K562 (cell line): Measurements from ENCODE around the gene CS. TPM values are rescaled to one million over a fixed set of nuclear protein-coding genes. Genes with fewer than 3 reads are reported as not detected.

Experiments used
- ATAC-seq: fragments of 200-7000 bp; cut with Tn5 transposase; 3 replicates; pipeline ENCODE4 v1.9.1; 2020; ENCODE audit warnings: moderate library complexity
- BruUV-seq: library from RNA; stranded (reverse); fragments of 400-500 nt; replicated peaks from 2 replicates; lab custom pipeline; 2021; lab: Mats Ljungman, UMichigan
- CTCF ChIA-PET: fragments of 300-600 bp; formaldehyde crosslinking; extraction: SDS; loops from one replicate; lab custom pipeline; 2021; ENCODE audit warnings: low intra/inter-chr PET ratio; lab: Yijun Ruan, JAX
- POLR2A ChIA-PET: fragments of 300-600, 350-650 bp; sonication (Branson Sonifier 250); formaldehyde crosslinking; extraction: SDS; loops from one replicate; lab custom pipeline; 2021; ENCODE audit warnings: antibody characterized with exemption, inconsistent platforms; lab: Yijun Ruan, JAX
- DNase-seq, 4 experiments: peaks; one replicate each; pipeline versions ENCODE4 v3.0.0 to v3.0.0-alpha.2; 2011 to 2018; ENCODE audit warnings: low spot score in 3 of 4, mixed read lengths in 3 of 4; ENCODE audit errors: extremely low read depth in 1 of 4
- FAIRE-seq: peaks from 2 replicates; lab custom pipeline; 2011; peaks lifted over from hg19 to GRCh38; lab: Jason Lieb, UNC
- H2AFZ ChIP-seq: 2 replicates; pipeline ENCODE4 v1.6.0; 2011; ENCODE audit warnings: low read depth, low read length, control low read depth, inconsistent platforms
- H3K27ac ChIP-seq: fragments of 200-600 bp; 3 replicates; pipeline ENCODE4 v1.8.0; 2011; ENCODE audit warnings: low read depth, mild to moderate bottlenecking, control low read depth, inconsistent platforms, low read length, moderate library complexity, mixed read lengths; ENCODE audit errors: extremely low read depth
- H3K27me3 ChIP-seq, 2 experiments: fragments of 300-600 bp in 1 of 2; 2 replicates in 1 of 2; 3 replicates in 1 of 2; pipeline versions ENCODE4 v1.6.0 to v1.8.0; 2011; ENCODE audit warnings: inconsistent platforms in 2 of 2, low read length in 2 of 2, mild to moderate bottlenecking in 1 of 2, mixed read lengths in 1 of 2, moderate library complexity in 1 of 2; ENCODE audit not compliant: control insufficient read depth in 2 of 2, insufficient read depth in 2 of 2
- H3K36me3 ChIP-seq: fragments of 300-600 bp; 3 replicates; pipeline ENCODE4 v1.8.0; 2011; ENCODE audit warnings: mild to moderate bottlenecking, low read length, inconsistent platforms; ENCODE audit not compliant: control insufficient read depth, insufficient read depth
- H3K4me1 ChIP-seq, 2 experiments: fragments of 200-600 bp in 1 of 2; replicated peaks in 1 of 2; 2 replicates in 1 of 2; 3 replicates in 1 of 2; pipeline versions ENCODE4 v1.5.1 to v1.8.0; 2011; ENCODE audit warnings: inconsistent platforms in 2 of 2, low read length in 2 of 2, mild to moderate bottlenecking in 1 of 2, mixed read lengths in 1 of 2, moderate library complexity in 1 of 2; ENCODE audit not compliant: control insufficient read depth in 2 of 2, insufficient read depth in 2 of 2
- H3K4me2 ChIP-seq: 2 replicates; pipeline ENCODE4 v1.6.1; 2011; ENCODE audit warnings: low read length, control low read depth, inconsistent platforms, mixed read lengths; ENCODE audit not compliant: insufficient read depth
- H3K4me3 ChIP-seq: fragments of 200-600 bp; sonication (generic), shearing (Covaris generic); 2 replicates; pipeline ENCODE4 v1.5.1; 2016; ENCODE audit warnings: control low read depth, inconsistent platforms
- H3K79me2 ChIP-seq: fragments of 200-600 bp; 3 replicates; pipeline ENCODE4 v1.8.0; 2011; ENCODE audit warnings: low read length, inconsistent platforms; ENCODE audit not compliant: control insufficient read depth, insufficient read depth
- H3K9ac ChIP-seq, 2 experiments: 2 replicates each; pipeline versions ENCODE4 v1.6.0 to v1.6.1; 2011; ENCODE audit warnings: low read depth in 2 of 2, low read length in 2 of 2, control low read depth in 1 of 2, inconsistent platforms in 1 of 2, mild to moderate bottlenecking in 1 of 2, mixed read lengths in 1 of 2; ENCODE audit not compliant: insufficient read depth in 1 of 2
- H3K9me1 ChIP-seq: one replicate; pipeline ENCODE4 v1.6.0; 2011; ENCODE audit warnings: inconsistent platforms, mild to moderate bottlenecking, low read length, moderate library complexity; ENCODE audit not compliant: control insufficient read depth, insufficient read depth
- H3K9me3 ChIP-seq: replicated peaks from 2 replicates; pipeline ENCODE4 v1.5.1; 2011; ENCODE audit warnings: low read depth, low read length, inconsistent platforms; ENCODE audit not compliant: control insufficient read depth, insufficient read depth
- H4K20me1 ChIP-seq: replicated peaks from 2 replicates; pipeline ENCODE4 v1.6.1; 2011; ENCODE audit warnings: low read length, inconsistent platforms, mixed read lengths; ENCODE audit not compliant: control insufficient read depth, insufficient read depth
- CCNT2 ChIP-seq: IDR thresholded peaks from 2 replicates; pipeline ENCODE4 v1.6.1; 2011; ENCODE audit warnings: borderline replicate concordance, low read depth, mild to moderate bottlenecking, moderate library complexity, mixed read lengths, low read length; ENCODE audit not compliant: insufficient read length; ENCODE audit errors: extremely low read depth
- CTCFL ChIP-seq: IDR thresholded peaks from 2 replicates; pipeline ENCODE4 v1.6.1; 2011; ENCODE audit warnings: borderline replicate concordance, low read depth, mild to moderate bottlenecking, moderate library complexity, low read length; ENCODE audit not compliant: insufficient read depth, poor library complexity, severe bottlenecking
- CXXC5 ChIP-seq: fragments of 250-450 bp; sonication (Bioruptor Pico); IDR thresholded peaks from 2 replicates; pipeline ENCODE4 v1.8.0; 2022; ENCODE audit warnings: inconsistent platforms, mild to moderate bottlenecking, moderate library complexity
- HNRNPH1 ChIP-seq: fragments of 200-400 bp; formaldehyde crosslinking; optimal IDR thresholded peaks from 2 replicates; pipeline ENCODE3; 2017; ENCODE audit warnings: low read depth, mild to moderate bottlenecking, low read length, moderate library complexity
- MAFK ChIP-seq: IDR thresholded peaks from 2 replicates; pipeline ENCODE4 v1.6.1; 2011; ENCODE audit warnings: low read length, improper control_type of control experiment
- POLR2G ChIP-seq: fragments of 200-400 bp; formaldehyde crosslinking; IDR thresholded peaks from 2 replicates; pipeline ENCODE4 v1.6.1; 2017; ENCODE audit warnings: low read depth, mild to moderate bottlenecking, antibody characterized with exemption, low read length, moderate library complexity
- RBFOX2 ChIP-seq: fragments of 200-400 bp; formaldehyde crosslinking; IDR thresholded peaks from 2 replicates; pipeline ENCODE4 v1.6.1; 2017; ENCODE audit warnings: low read depth, mild to moderate bottlenecking, low read length, moderate library complexity
- THRB ChIP-seq: fragments of 450-650 bp; formaldehyde crosslinking; conservative IDR thresholded peaks from 2 replicates; pipeline ENCODE4 v1.4.0; 2022; ENCODE audit warnings: mild to moderate bottlenecking, missing genetic modification characterization
- ZBTB33 ChIP-seq: sonication (generic); formaldehyde crosslinking; IDR thresholded peaks from 2 replicates; pipeline ENCODE4 v1.8.1; 2023; ENCODE audit warnings: mild to moderate bottlenecking, missing genetic modification reagents
- WGBS: fragments of 100-300 bp; shearing (Covaris generic); methylation state at CpG from one replicate; pipeline ENCODE4 v1.1.6; 2016; ENCODE audit warnings: low coverage, mixed read lengths; ENCODE audit not compliant: insufficient coverage; ENCODE audit errors: missing lambda C conversion rate; 5-methylcytosine and 5-hydroxymethylcytosine counted together
- in situ Hi-C: fragments of 300-500 bp; cut with MboI; formaldehyde crosslinking; loops from 4 replicates; pipeline ENCODE4 v1.15.0; 2018; ENCODE audit warnings: inconsistent platforms, mixed read lengths
- intact Hi-C: fragments of 100-400 bp; cut with micrococcal nuclease; formaldehyde crosslinking; loops from 2 replicates; pipeline ENCODE4 v1.14.2; 2022
- polyA plus RNA-seq, 8 experiments: library from polyadenylated mRNA; depleted of rRNA in 4 of 8; stranded (reverse) in 5 of 8; unstranded in 3 of 8; fragments of >200 nt; fragmentation: Nextera tagmentation in 2 of 8; fragmentation: Illumina TruSeq in 1 of 8; extraction: Ambion mirVana in 2 of 8; extraction: Trizol in 1 of 8; gene quantifications; 2 replicates each; pipeline versions ENCODE4 v1.2.1 to v1.2.3, GENCODE V29; 2011 to 2014; ENCODE audit warnings: inconsistent platforms in 1 of 8, missing spikeins in 1 of 8
- total RNA-seq, 7 experiments: library from RNA; depleted of rRNA in 6 of 7; stranded (reverse); fragments of >200 nt in 6 of 7; fragmentation: Illumina TruSeq in 2 of 7; extraction: Trizol in 2 of 7; gene quantifications; 2 replicates each; pipeline versions ENCODE4 v1.2.1 to v1.2.3, GENCODE V29; 2011 to 2021; ENCODE audit warnings: low replicate concordance in 1 of 7

The CS gene
- total and polyA plus RNA-seq, 9 of the 15 experiments (the other 6 are each of a cell fraction or from before 2014, with no cell fraction given), result 99.9 to 390 (median 149) TPM

- no peaks in the 10 kb centered on the region for H3K27me3 ChIP-seq
- 88% methylated on average over 12 of the region's 13 CpGs for WGBS
- no peak for DNase-seq
- TF ChIP-seq CCNT2, result no peak
- peak; percentile 43; the same call in 1 of the 2 replicates for TF ChIP-seq RBFOX2
- TF ChIP-seq CTCFL, result no peak
- no peak for TF ChIP-seq HNRNPH1
- no peak for TF ChIP-seq CXXC5 (CRISPR knock-in tag)
- TF ChIP-seq ZBTB33 (CRISPR knock-in tag), result 0 out of 2 replicates have a peak, but pooled peaks have one; percentile 43
- TF ChIP-seq POLR2G, result peak; percentile 26; the same call in 1 of the 2 replicates
- TF ChIP-seq THRB (CRISPR knock-in tag), result no peak
- TF ChIP-seq MAFK, result no peak
- H3K27ac ChIP-seq, result peak overlapping the region; percentile 33; the same call in 2 of the 3 replicates
- ChIA-PET CTCF (no interaction called here), POLR2A (interaction anchor here (0.6 to 1.0 kb wide), 3 partner anchors 10 to 148 kb away, joined by 3 to 4 read pairs (median 3); no protein-coding TSS in a partner anchor)
- H3K9ac ChIP-seq, result peak overlapping the region; percentile 11 to 53; a peak in 3 of 4 replicates
- H3K9me1 ChIP-seq, result no peaks in the 10 kb centered on the region
- H4K20me1 ChIP-seq, result no peaks in the 10 kb centered on the region
- no peak for FAIRE-seq
- no peaks in the 10 kb centered on the region for H3K9me3 ChIP-seq
- no peaks in the 10 kb centered on the region for H3K79me2 ChIP-seq
- no TSS peak for BruUV-seq
- H3K4me1 ChIP-seq, result peaks cover 30 to 33% of the 10 kb centered on the region in 2 experiments
- in situ Hi-C loops (no loop called here), intact Hi-C loops (no loop called here)
- H3K4me2 ChIP-seq, result no peak overlapping the region
- no peak for ATAC-seq
- no peak overlapping the region for H3K4me3 ChIP-seq
- H3K36me3 ChIP-seq, result peaks cover 82% of the 10 kb centered on the region; the same call in 2 of the 3 replicates
- no peak overlapping the region for H2AFZ ChIP-seq
Observed at GRCh38 chr12:56242986-56243385, 57.1 kb downstream of the CS start.
